MCF 10A (cell line): Measurements from ENCODE around the gene ZNF709. TPM values are rescaled to one million over a fixed set of nuclear protein-coding genes. Genes with fewer than 3 reads are reported as not detected.
A peak's percentile ranks its signal among the peaks of the same experiment; 100 is the strongest.
"Not testable (repeated sequence)": the region's sequence is repeated elsewhere in the genome, so short reads cannot be mapped to it uniquely, and the experiment has no call there.

Experiments
- BruUV-seq: library from RNA; stranded (reverse); fragments of 400-500 nt; replicated peaks from 2 replicates; lab custom pipeline; 2021; lab: Mats Ljungman, UMichigan
- CTCF ChIA-PET: fragments of 300-600 bp; sonication (Branson Sonifier 250); formaldehyde crosslinking; extraction: SDS; loops from one replicate; lab custom pipeline; 2021; ENCODE audit warnings: antibody characterized with exemption, inconsistent platforms; lab: Yijun Ruan, JAX
- POLR2A ChIA-PET: fragments of 300-600, 350-650 bp; sonication (Branson Sonifier 250); formaldehyde crosslinking; extraction: SDS; loops from one replicate; lab custom pipeline; 2020; ENCODE audit warnings: antibody characterized with exemption, inconsistent platforms; lab: Yijun Ruan, JAX
- DNase-seq: peaks from one replicate; pipeline ENCODE4 v3.0.0-alpha.2; 2018; ENCODE audit not compliant: unreplicated experiment
- H3K27ac Mint-ChIP-seq: one replicate; pipeline ENCODE4 v1.8.0; 2022; ENCODE audit warnings: mild to moderate bottlenecking, low read depth, mixed read lengths; ENCODE audit not compliant: unreplicated experiment
- H3K27me3 Mint-ChIP-seq: one replicate; pipeline ENCODE4 v1.8.0; 2022; ENCODE audit warnings: mixed read lengths; ENCODE audit not compliant: insufficient read depth, unreplicated experiment
- H3K36me3 Mint-ChIP-seq: one replicate; pipeline ENCODE4 v1.8.0; 2022; ENCODE audit warnings: mild to moderate bottlenecking, moderate library complexity, mixed read lengths; ENCODE audit not compliant: insufficient read depth, unreplicated experiment
- H3K4me1 Mint-ChIP-seq: one replicate; pipeline ENCODE4 v1.8.0; 2022; ENCODE audit warnings: mixed read lengths; ENCODE audit not compliant: insufficient read depth, unreplicated experiment
- H3K4me3 Mint-ChIP-seq: one replicate; pipeline ENCODE4 v1.8.0; 2022; ENCODE audit warnings: mild to moderate bottlenecking, moderate library complexity, mixed read lengths; ENCODE audit not compliant: unreplicated experiment
- H3K9me3 Mint-ChIP-seq: one replicate; pipeline ENCODE4 v1.8.0; 2022; ENCODE audit warnings: mixed read lengths; ENCODE audit not compliant: unreplicated experiment
- intact Hi-C: fragments of 100-400 bp; cut with micrococcal nuclease; formaldehyde crosslinking; loops from 2 replicates; pipeline ENCODE4 v1.14.1; 2022
- total RNA-seq: library from RNA; stranded (reverse); gene quantifications from 2 replicates; pipeline ENCODE4 v1.2.3, GENCODE V29; 2022
- TF ChIP-seq, protein P1 (sequence below): fragments of 200-600 bp; IDR thresholded peaks from one replicate; pipeline ENCODE4 v1.8.0; 2022; ENCODE audit warnings: antibody characterized with exemption, mild to moderate bottlenecking; ENCODE audit not compliant: unreplicated experiment

ZNF709 gene
- total RNA-seq, 1 experiment from 2014 or later = 0.23 TPM

DNA sequence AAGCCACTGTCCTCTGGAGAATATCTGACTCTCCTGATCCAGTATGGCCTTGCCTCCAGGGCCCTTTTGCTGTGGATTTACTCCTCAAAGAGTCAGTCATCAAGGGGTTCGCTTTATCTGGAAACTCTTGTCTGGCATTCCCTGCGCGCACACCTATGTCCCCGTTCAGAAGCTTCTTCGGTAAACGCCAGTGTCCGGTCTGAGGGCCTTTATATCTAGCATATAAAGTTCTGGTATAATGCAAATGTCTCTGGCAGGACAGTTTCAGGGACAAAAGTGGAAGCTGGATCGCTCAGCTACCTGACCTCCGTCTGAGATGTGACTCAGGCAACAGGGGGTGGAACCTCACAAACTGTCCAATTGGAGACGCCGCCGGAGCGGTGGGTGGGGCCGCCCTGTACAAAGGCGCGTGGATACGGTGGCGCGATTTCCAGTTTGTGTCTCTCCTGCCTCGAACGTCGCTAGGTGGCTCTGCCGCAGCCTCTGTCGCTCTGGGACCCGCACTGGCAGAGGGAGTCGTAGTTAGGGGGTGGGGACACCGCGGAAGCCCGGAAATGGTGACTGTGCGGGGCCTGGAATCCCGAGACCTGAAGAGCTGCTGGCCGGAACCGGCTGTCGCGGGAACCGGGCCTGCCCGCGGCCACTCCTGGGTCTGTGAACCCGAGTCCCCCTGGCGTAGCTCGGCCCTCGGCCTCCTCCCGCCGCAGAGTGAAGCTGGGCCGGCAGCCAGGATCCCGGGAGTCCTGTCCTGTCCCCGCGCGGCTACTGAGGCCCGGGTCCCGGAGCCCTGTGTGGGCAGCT, 10.6 kb upstream of the ZNF709 start:
- no peaks in the 10 kb centered on the region for H3K36me3 Mint-ChIP-seq
- H3K9me3 Mint-ChIP-seq = no peaks in the 10 kb centered on the region
- CTCF ChIA-PET = no interaction called here
- peak overlapping the region; percentile 71 for H3K4me3 Mint-ChIP-seq
- no peaks in the 10 kb centered on the region for H3K4me1 Mint-ChIP-seq
- H3K27ac Mint-ChIP-seq = peak overlapping the region; percentile 23
- POLR2A ChIA-PET = interaction anchor here (0.7 to 1.5 kb wide), 5 partner anchors 11 to 264 kb away, joined by 3 to 6 read pairs (median 3); partner anchors contain the start of genes ZNF443, ZNF709 and ZNF799
- H3K27me3 Mint-ChIP-seq = no peaks in the 10 kb centered on the region
- TF ChIP-seq, protein P1, sequence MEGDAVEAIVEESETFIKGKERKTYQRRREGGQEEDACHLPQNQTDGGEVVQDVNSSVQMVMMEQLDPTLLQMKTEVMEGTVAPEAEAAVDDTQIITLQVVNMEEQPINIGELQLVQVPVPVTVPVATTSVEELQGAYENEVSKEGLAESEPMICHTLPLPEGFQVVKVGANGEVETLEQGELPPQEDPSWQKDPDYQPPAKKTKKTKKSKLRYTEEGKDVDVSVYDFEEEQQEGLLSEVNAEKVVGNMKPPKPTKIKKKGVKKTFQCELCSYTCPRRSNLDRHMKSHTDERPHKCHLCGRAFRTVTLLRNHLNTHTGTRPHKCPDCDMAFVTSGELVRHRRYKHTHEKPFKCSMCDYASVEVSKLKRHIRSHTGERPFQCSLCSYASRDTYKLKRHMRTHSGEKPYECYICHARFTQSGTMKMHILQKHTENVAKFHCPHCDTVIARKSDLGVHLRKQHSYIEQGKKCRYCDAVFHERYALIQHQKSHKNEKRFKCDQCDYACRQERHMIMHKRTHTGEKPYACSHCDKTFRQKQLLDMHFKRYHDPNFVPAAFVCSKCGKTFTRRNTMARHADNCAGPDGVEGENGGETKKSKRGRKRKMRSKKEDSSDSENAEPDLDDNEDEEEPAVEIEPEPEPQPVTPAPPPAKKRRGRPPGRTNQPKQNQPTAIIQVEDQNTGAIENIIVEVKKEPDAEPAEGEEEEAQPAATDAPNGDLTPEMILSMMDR = no peak
- no TSS peak for BruUV-seq
- intact Hi-C loops = no loop called here
- peak; percentile 70 for DNase-seq

GRCh38 chr19:12494260-12494860, 9.7 kb upstream of the ZNF709 start:
- Mint-ChIP-seq H3K4me1 (no peaks in the 10 kb centered on the region), H3K36me3 (no peaks in the 10 kb centered on the region), H3K4me3 (peak overlapping the region; percentile 29), H3K27me3 (no peaks in the 10 kb centered on the region), H3K9me3 (no peaks in the 10 kb centered on the region), H3K27ac (no peak overlapping the region)
- TF ChIP-seq, protein P1 = no peak
- BruUV-seq = no TSS peak
- ChIA-PET CTCF (no interaction called here), POLR2A (interaction anchor here (0.9 to 1.5 kb wide), 2 partner anchors 10 to 93 kb away, joined by 5 to 6 read pairs; partner anchors contain the start of genes ZNF709 and ZNF799)
- intact Hi-C loops = no loop called here
- no peak for DNase-seq

GRCh38 chr19:12486265-12486783, 1.7 kb upstream of the ZNF709 start:
- H3K9me3 Mint-ChIP-seq, BruUV-seq, H3K27ac Mint-ChIP-seq, H3K4me3 Mint-ChIP-seq, H3K36me3 Mint-ChIP-seq, intact Hi-C loops, H3K27me3 Mint-ChIP-seq, CTCF ChIA-PET, DNase-seq, H3K4me1 Mint-ChIP-seq: not testable (repeated sequence)
- POLR2A ChIA-PET = interaction anchor here (1.0 kb wide), 1 partner anchor 125 kb away, joined by 3 read pairs; the partner anchor contains the start of gene ZNF791

- Mint-ChIP-seq H3K27me3 (no peaks in the 10 kb centered on the region), H3K36me3 (no peaks in the 10 kb centered on the region), H3K9me3 (no peaks in the 10 kb centered on the region), H3K4me1 (no peaks in the 10 kb centered on the region), H3K4me3 (peak overlapping the region; percentile 86), H3K27ac (no peak overlapping the region)
- ChIA-PET CTCF (interaction anchor here (0.6 kb wide), 1 partner anchor 851 kb away, joined by 3 read pairs; no protein-coding TSS in a partner anchor), POLR2A (no interaction called here)
- BruUV-seq = no TSS peak
- TF ChIP-seq, protein P1 = no peak
- intact Hi-C loops = no loop called here
- DNase-seq = no peak
These were observed 955 bp upstream of the ZNF709 start for GRCh38 chr19:12485571-12485970.
